GM12878 (cell line): ENCODE data around the gene TNF. TPM values are rescaled to one million over a fixed set of nuclear protein-coding genes. Genes with fewer than 3 reads are reported as not detected.

ENCODE experiments used
- ATAC-seq: fragments of 200-7000 bp; cut with Tn5 transposase; 3 replicates; pipeline ENCODE4 v1.9.1; 2020; ENCODE audit warnings: mild to moderate bottlenecking, moderate library complexity
- BruUV-seq: library from RNA; stranded (reverse); fragments of 400-500 nt; replicated peaks from 2 replicates; lab custom pipeline; 2021; lab: Mats Ljungman, UMichigan
- CTCF ChIA-PET: fragments of 300-600 bp; sonication (Branson Sonifier 250); formaldehyde crosslinking; extraction: SDS; loops from one replicate; lab custom pipeline; 2021; ENCODE audit warnings: inconsistent platforms; lab: Yijun Ruan, JAX
- POLR2A ChIA-PET: fragments of 350-600 bp; formaldehyde crosslinking; extraction: SDS; loops from one replicate; lab custom pipeline; 2021; ENCODE audit warnings: inconsistent platforms; lab: Charles Lee
- RAD21 ChIA-PET: fragments of 300-600 bp; sonication (Branson Sonifier 250); formaldehyde crosslinking; loops from one replicate; lab custom pipeline; 2023; ENCODE audit warnings: antibody characterized with exemption; ENCODE audit not compliant: unreplicated experiment; lab: Charles Lee
- SMC1A ChIA-PET: fragments of 300-600 bp; sonication (Branson Sonifier 250); formaldehyde crosslinking; loops from one replicate; lab custom pipeline; 2023; ENCODE audit not compliant: unreplicated experiment, uncharacterized antibody; lab: Charles Lee
- DNase-seq: peaks from one replicate; pipeline ENCODE4 v3.0.0-alpha.2; 2011; ENCODE audit warnings: low read depth, low spot score
- FAIRE-seq: peaks from 3 replicates; lab custom pipeline; 2011; peaks lifted over from hg19 to GRCh38; lab: Jason Lieb, UNC
- H2AFZ ChIP-seq: 2 replicates; pipeline ENCODE4 v1.6.0; 2011; ENCODE audit warnings: low read depth, low read length, control low read depth; ENCODE audit not compliant: control insufficient read depth
- H3K27ac ChIP-seq: 2 replicates; pipeline ENCODE4 v1.5.1; 2011; ENCODE audit warnings: control low read depth; ENCODE audit not compliant: control insufficient read depth, insufficient read depth
- H3K27me3 ChIP-seq, 2 experiments: replicated peaks in 1 of 2; 2 replicates each; pipeline versions ENCODE4 v1.6.0 to v1.6.1; 2011; ENCODE audit warnings: low read length in 1 of 2; ENCODE audit not compliant: control insufficient read depth in 2 of 2, insufficient read depth in 2 of 2
- H3K36me3 ChIP-seq, 2 experiments: 2 replicates each; pipeline ENCODE4 v1.5.1; 2011; ENCODE audit warnings: low read length in 1 of 2; ENCODE audit not compliant: control insufficient read depth in 2 of 2, insufficient read depth in 2 of 2
- H3K4me1 ChIP-seq: 2 replicates; pipeline ENCODE4 v1.6.1; 2011; ENCODE audit warnings: mild to moderate bottlenecking, low read length, moderate library complexity, mixed read lengths; ENCODE audit not compliant: control insufficient read depth, insufficient read depth
- H3K4me2 ChIP-seq: 2 replicates; pipeline ENCODE4 v1.6.0; 2011; ENCODE audit warnings: control low read depth; ENCODE audit not compliant: control insufficient read depth, insufficient read depth
- H3K4me3 ChIP-seq: fragments of 200-600 bp; sonication (generic); 2 replicates; pipeline ENCODE4 v1.5.1; 2016
- H3K79me2 ChIP-seq: 2 replicates; pipeline ENCODE4 v1.6.0; 2011; ENCODE audit warnings: low read length; ENCODE audit not compliant: control insufficient read depth, insufficient read depth
- H3K9ac ChIP-seq: 2 replicates; pipeline ENCODE4 v1.8.0; 2011; ENCODE audit warnings: low read length, control low read depth, mixed read lengths; ENCODE audit not compliant: control insufficient read depth, insufficient read depth
- H3K9me3 ChIP-seq: replicated peaks from 3 replicates; pipeline ENCODE4 v1.5.1; 2011; ENCODE audit warnings: mild to moderate bottlenecking, low read length; ENCODE audit not compliant: control insufficient read depth, insufficient read depth
- H4K20me1 ChIP-seq: 2 replicates; pipeline ENCODE4 v1.6.0; 2011; ENCODE audit not compliant: control insufficient read depth, insufficient read depth
- BCL11A ChIP-seq: IDR thresholded peaks from 2 replicates; pipeline ENCODE4 v1.6.1; 2011; ENCODE audit warnings: low read depth, low read length
- EED ChIP-seq: sonication (generic); IDR thresholded peaks from 2 replicates; pipeline ENCODE4 v1.6.1; 2016; ENCODE audit warnings: antibody characterized with exemption, low read depth
- EP300 ChIP-seq, 2 experiments: fragments of 150-350 bp in 1 of 2; IDR thresholded peaks; 2 replicates each; pipeline ENCODE4 v1.6.1; 2011 to 2012; ENCODE audit warnings: low read depth in 2 of 2, low read length in 2 of 2, borderline replicate concordance in 1 of 2, improper control_type of control experiment in 1 of 2, inconsistent platforms in 1 of 2; ENCODE audit not compliant: control insufficient read depth in 1 of 2
- FOXK2 ChIP-seq: fragments of 450-650 bp; IDR thresholded peaks from 2 replicates; pipeline ENCODE4 v1.6.1; 2017; ENCODE audit warnings: mild to moderate bottlenecking, moderate library complexity
- FOXM1 ChIP-seq: IDR thresholded peaks from 2 replicates; pipeline ENCODE4 v1.6.1; 2012; ENCODE audit warnings: low read depth, mild to moderate bottlenecking, inconsistent platforms, low read length, moderate library complexity
- MTA2 ChIP-seq: fragments of 450-650 bp; IDR thresholded peaks from 2 replicates; pipeline ENCODE4 v1.6.1; 2016; ENCODE audit warnings: low read depth, mild to moderate bottlenecking, moderate library complexity
- PML ChIP-seq: IDR thresholded peaks from 2 replicates; pipeline ENCODE4 v1.6.1; 2012; ENCODE audit warnings: low read length, inconsistent platforms
- POLR2A ChIP-seq: IDR thresholded peaks from 2 replicates; pipeline ENCODE4 v1.6.1; 2011; ENCODE audit warnings: low read depth, mild to moderate bottlenecking, low read length
- POLR2AphosphoS2 ChIP-seq: IDR thresholded peaks from 2 replicates; pipeline ENCODE4 v1.6.1; 2011; ENCODE audit warnings: low read depth, mild to moderate bottlenecking, low read length, improper control_type of control experiment, moderate library complexity
- POLR2AphosphoS5 ChIP-seq: IDR thresholded peaks from 2 replicates; pipeline ENCODE4 v1.6.1; 2011; ENCODE audit warnings: mild to moderate bottlenecking, low read length, inconsistent platforms
- RFX5 ChIP-seq: IDR thresholded peaks from 2 replicates; pipeline ENCODE4 v1.6.1; 2011; ENCODE audit warnings: low read depth, low read length, improper control_type of control experiment
- SKIL ChIP-seq: fragments of 450-650 bp; IDR thresholded peaks from 2 replicates; pipeline ENCODE4 v1.6.1; 2017; ENCODE audit warnings: mild to moderate bottlenecking, low read depth, inconsistent platforms; ENCODE audit not compliant: poor library complexity, severe bottlenecking
- TCF12 ChIP-seq: IDR thresholded peaks from 2 replicates; pipeline ENCODE4 v1.6.1; 2011; ENCODE audit warnings: low read depth, mild to moderate bottlenecking, low read length
- ZNF217 ChIP-seq: fragments of 450-650 bp; IDR thresholded peaks from 2 replicates; pipeline ENCODE4 v1.6.1; 2017; ENCODE audit warnings: antibody characterized with exemption, mild to moderate bottlenecking
- WGBS: methylation state at CpG from one replicate; pipeline ENCODE4 v1.1.6; 2016; ENCODE audit warnings: low lambda C conversion rate; ENCODE audit not compliant: insufficient replicate concordance, insufficient coverage; ENCODE audit errors: missing lambda C conversion rate; 5-methylcytosine and 5-hydroxymethylcytosine counted together
- in situ Hi-C: fragments of 300-500 bp; cut with MboI; formaldehyde crosslinking; loops from 9 replicates; pipeline ENCODE4 v1.14.3; 2018; ENCODE audit warnings: mixed read lengths
- intact Hi-C: fragments of 100-400 bp; cut with micrococcal nuclease; formaldehyde crosslinking; loops from one replicate; pipeline ENCODE4 v1.14.2; 2022; ENCODE audit not compliant: unreplicated experiment
- polyA plus RNA-seq, 11 experiments: library from polyadenylated mRNA; depleted of rRNA in 4 of 11; unstranded in 6 of 11; stranded (reverse) in 5 of 11; fragments of >200 nt; fragmentation: Nextera tagmentation in 4 of 11; fragmentation: Illumina TruSeq in 1 of 11; extraction: Ambion mirVana in 4 of 11; extraction: Trizol in 1 of 11; gene quantifications; 1 replicate in 1 of 11; 2 replicates in 10 of 11; pipeline versions ENCODE4 v1.2.1 to v1.2.3, GENCODE V29; 2011 to 2016; ENCODE audit warnings: inconsistent platforms in 2 of 11, missing spikeins in 2 of 11, low read depth in 1 of 11
- total RNA-seq, 4 experiments: library from RNA; depleted of rRNA in 3 of 4; stranded (reverse); fragments of >200 nt in 3 of 4; fragmentation: Illumina TruSeq in 1 of 4; extraction: Trizol in 1 of 4; gene quantifications; 2 replicates each; pipeline versions ENCODE4 v1.2.1 to v1.2.3, GENCODE V29; 2013 to 2021
- TF ChIP-seq, protein P1 (sequence below): fragments of 450-650 bp; formaldehyde crosslinking; IDR thresholded peaks from 2 replicates; pipeline ENCODE4 v1.4.0; 2020; ENCODE audit warnings: mild to moderate bottlenecking, moderate library complexity

Gene TNF
- total and polyA plus RNA-seq, 10 of the 15 experiments (the other 5 are each of a cell fraction or from before 2014, with no cell fraction given) = 18.0 to 94.8 (median 61.9) TPM

- TF ChIP-seq, protein P1, sequence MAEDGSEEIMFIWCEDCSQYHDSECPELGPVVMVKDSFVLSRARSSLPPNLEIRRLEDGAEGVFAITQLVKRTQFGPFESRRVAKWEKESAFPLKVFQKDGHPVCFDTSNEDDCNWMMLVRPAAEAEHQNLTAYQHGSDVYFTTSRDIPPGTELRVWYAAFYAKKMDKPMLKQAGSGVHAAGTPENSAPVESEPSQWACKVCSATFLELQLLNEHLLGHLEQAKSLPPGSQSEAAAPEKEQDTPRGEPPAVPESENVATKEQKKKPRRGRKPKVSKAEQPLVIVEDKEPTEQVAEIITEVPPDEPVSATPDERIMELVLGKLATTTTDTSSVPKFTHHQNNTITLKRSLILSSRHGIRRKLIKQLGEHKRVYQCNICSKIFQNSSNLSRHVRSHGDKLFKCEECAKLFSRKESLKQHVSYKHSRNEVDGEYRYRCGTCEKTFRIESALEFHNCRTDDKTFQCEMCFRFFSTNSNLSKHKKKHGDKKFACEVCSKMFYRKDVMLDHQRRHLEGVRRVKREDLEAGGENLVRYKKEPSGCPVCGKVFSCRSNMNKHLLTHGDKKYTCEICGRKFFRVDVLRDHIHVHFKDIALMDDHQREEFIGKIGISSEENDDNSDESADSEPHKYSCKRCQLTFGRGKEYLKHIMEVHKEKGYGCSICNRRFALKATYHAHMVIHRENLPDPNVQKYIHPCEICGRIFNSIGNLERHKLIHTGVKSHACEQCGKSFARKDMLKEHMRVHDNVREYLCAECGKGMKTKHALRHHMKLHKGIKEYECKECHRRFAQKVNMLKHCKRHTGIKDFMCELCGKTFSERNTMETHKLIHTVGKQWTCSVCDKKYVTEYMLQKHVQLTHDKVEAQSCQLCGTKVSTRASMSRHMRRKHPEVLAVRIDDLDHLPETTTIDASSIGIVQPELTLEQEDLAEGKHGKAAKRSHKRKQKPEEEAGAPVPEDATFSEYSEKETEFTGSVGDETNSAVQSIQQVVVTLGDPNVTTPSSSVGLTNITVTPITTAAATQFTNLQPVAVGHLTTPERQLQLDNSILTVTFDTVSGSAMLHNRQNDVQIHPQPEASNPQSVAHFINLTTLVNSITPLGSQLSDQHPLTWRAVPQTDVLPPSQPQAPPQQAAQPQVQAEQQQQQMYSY (CRISPR knock-in tag) = no peak
- TF ChIP-seq BCL11A (no peak), TCF12 (no peak), POLR2A (peak; percentile 69; the same call in 1 of the 2 replicates), RFX5 (no peak), FOXM1 (0 out of 2 replicates have a peak, but pooled peaks have one; percentile 3)
Observed at GRCh38 chr6:31528821-31529328, 46.5 kb upstream of the TNF start, which contains the start of gene MCCD1 (continued).

DNA sequence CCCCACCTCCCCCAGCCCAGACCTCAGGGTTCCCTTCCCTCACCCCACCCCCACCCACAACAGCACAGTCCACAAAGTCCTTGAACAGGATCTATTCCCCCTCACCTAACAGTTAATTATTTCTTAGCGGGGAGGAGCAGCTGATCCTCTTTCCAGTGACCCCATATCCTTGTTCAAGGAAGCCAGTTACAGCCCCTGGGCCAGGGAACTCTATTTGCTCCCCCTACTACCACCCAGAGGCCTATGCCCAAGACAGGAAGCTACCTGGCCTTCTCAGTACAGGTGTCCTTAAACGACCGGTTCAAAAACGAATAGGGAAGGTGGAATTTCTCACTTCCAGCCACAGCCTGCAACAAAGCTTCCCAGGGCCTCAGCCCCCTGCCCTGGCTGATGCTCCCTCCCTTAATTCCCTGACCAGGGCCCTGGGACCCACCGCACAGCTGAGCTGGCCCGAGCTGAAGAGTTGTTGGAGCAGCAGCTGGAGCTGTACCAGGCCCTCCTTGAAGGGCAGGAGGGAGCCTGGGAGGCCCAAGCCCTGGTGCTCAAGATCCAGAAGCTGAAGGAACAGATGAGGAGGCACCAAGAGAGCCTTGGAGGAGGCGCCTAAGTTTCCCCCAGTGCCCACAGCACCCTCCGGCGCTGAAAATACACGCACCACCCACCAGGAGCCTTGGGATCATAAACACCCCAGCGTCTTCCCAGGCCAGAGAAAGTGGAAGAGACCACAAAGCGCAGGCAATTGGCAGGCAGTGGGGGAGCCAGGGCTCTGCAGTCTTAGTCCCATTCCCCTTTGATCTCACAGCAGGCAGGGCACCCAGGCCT, 45.8 kb upstream of the TNF start:
- H3K79me2 ChIP-seq = peaks cover 3% of the 10 kb centered on the region
- H3K9me3 ChIP-seq = no peaks in the 10 kb centered on the region
- H3K9ac ChIP-seq = no peak overlapping the region
- H3K4me2 ChIP-seq = no peak overlapping the region
- WGBS = 75% methylated on average over 12 of the region's 12 CpGs
- peaks cover 19 to 20% of the 10 kb centered on the region in 2 experiments for H3K36me3 ChIP-seq
- no peak overlapping the region for H2AFZ ChIP-seq
- ATAC-seq (peak; percentile 19), DNase-seq (no peak), FAIRE-seq (no peak)
- no peak overlapping the region for H3K27ac ChIP-seq
- no peak overlapping the region for H3K4me3 ChIP-seq
- POLR2A ChIA-PET = interaction anchor here (0.6 kb wide), 1 partner anchor 33 kb away, joined by 5 read pairs; no protein-coding TSS in a partner anchor
- H4K20me1 ChIP-seq = no peaks in the 10 kb centered on the region
- in situ Hi-C loops (no loop called here), intact Hi-C loops (no loop called here)
- no peaks in the 10 kb centered on the region for H3K4me1 ChIP-seq
- RAD21 ChIA-PET = no interaction called here
- SMC1A ChIA-PET = interaction anchor here (0.8 to 1.8 kb wide), 3 partner anchors 9 to 35 kb away, joined by 3 to 5 read pairs (median 4); partner anchors contain the start of gene DDX39B
- no TSS peak for BruUV-seq
- no peaks in the 10 kb centered on the region for H3K27me3 ChIP-seq
- CTCF ChIA-PET = no interaction called here
- 0 out of 2 replicates have a peak, but pooled peaks have one; percentile 30 for TF ChIP-seq PML
- TF ChIP-seq POLR2AphosphoS5 = peak; percentile 63
- no peak for TF ChIP-seq ZNF217
- TF ChIP-seq POLR2AphosphoS2 = peak; percentile 29; the same call in 1 of the 2 replicates
- no peak for TF ChIP-seq MTA2
- peak; percentile 28; the same call in 1 of the 2 replicates for TF ChIP-seq POLR2A
- no peak for TF ChIP-seq EED
- TF ChIP-seq FOXK2 = no peak
- TF ChIP-seq SKIL = no peak
- TF ChIP-seq BCL11A = no peak
- no peak for TF ChIP-seq EP300 (IDR thresholded peaks at IDR 0.05; ENCODE audit: borderline replicate concordance in 1 of 2, control insufficient read depth in 1 of 2, low read depth in 2 of 2, low read length in 2 of 2)
